Ammon's horn (tissue), 1 donor: ENCODE results near the gene GABRG3.

ENCODE experiments used
- DNase-seq: peaks from one replicate; pipeline ENCODE4 v3.0.0-alpha.2; 2016; ENCODE audit warnings: low spot score

Gene GABRG3

DNA sequence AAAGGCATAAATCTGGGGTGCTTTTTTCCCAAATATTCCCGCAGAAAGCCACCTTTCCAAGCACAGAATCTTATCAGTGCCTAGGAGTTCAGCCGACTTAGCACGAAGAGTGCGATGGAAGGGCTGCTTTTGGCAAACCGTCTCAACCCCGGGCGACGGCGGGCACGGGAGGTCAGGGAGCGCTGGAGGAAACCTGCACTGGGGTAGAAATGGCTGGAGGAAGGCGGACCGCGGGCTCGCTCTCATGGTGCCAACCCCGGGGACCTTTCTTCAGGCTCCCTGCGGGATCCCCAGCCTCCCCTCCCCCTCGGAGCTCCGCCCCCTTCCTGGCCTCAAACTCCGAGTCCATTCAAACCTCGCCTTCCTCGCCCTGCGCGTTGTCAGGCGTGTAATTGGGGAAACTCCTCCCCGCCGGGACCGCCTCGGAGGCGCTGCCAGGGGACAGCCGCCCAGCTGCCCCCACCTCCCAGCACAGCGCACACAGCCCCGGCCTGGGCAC, at the start of gene GABRG3:
Gene GABRG3, plus strand, starts transcription at position 470 of the 499 bp plus-strand sequence.
- no peak for DNase-seq

DNA sequence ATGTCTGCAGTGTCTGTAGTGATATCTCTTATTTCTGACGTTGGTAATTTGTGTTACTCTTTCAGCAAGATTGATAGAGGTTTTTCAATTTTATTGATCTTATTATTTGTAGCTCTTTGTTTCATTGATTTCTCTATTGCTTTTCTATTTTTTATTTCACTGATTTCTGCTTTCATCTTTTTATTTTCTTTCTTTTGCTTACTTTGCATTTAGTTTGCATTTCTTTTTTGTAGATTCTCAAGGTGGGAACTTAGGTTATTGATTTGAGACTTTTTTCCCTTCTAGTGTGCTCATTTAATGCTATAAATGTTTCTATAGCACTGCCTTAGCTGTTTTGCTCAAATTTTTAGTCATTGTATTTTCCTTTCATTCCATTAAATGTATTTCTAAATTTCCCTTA, 49.5 kb upstream of the GABRG3 start:
- DNase-seq: no peak

DNA sequence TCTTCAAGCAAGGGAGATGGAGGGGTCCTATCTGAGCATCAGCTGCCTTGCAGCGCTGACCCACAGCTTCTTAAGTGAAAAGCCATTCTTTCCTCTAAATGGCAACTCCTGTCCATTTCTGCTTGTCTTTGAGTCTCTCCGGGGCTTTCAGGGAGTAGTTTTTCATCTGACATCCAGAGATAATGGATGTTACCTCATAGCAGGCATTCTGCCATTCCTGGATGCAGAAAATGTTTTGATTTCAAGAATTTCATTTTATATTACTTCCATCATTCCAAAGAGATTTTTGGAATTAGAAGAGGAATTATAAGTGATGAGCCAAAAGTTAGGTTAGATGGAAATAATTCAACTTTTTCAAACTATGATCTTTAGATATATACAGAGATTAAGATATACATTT, 44.9 kb upstream of the GABRG3 start:
- no peak for DNase-seq

DNA sequence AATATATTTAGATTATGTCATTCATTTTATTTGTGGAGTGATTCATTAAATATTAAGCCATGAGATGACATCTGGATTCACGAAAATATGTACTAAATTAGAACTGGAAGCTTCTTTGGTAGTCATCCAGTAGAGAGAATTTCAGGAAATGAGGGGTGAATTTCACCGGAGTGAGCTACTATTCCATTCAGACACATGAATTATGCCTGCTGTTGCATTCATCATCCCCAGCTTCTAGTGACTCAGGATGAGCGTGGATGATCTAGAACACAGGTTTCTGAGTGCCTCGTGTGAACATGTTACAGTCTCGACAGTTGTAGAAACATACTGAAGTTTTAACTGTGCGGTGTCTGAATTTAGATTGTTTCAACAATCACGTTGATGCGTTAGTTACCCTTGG, 42.9 kb upstream of the GABRG3 start:
- DNase-seq: peak; percentile 54

DNA sequence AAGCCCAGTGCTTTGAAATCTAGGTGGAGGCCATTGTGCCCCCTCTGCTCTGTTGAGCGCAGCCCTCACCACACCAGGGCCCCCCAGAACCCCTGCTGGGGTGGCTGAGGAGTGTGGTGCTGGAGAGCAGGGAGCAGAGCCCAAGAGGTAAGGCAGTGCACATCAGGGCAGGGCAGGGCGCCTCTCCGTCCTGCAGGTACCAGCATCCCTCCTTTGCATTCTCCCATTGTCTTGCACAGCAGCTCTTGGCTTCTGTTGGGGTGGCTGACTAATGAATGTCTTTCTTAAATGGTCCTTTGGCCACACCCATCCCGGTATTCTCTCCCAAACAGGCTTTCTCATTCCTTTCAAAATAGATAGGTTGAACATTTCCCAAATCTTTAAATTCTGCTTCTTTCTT, 41.4 kb upstream of the GABRG3 start:
- no peak for DNase-seq

DNA sequence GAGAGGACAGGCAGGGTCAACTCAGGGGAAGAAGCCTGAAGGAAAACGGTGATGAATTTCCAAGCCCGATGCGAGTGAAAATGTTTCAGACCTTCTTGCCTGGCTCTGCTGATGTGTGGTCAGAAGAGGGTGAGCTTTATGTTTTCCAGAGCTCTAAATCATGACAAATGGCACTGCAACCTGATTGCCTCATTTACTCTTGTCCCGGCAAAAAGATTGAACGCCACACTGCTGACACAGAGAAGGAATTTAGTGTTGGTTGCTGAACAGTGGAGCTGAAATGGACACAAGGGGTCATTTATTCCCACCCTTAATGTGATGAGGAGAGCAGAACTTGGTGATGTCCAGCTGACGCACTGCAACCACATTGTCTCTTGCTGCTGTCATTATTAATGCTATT, 36.1 kb upstream of the GABRG3 start:
- no peak for DNase-seq

DNA sequence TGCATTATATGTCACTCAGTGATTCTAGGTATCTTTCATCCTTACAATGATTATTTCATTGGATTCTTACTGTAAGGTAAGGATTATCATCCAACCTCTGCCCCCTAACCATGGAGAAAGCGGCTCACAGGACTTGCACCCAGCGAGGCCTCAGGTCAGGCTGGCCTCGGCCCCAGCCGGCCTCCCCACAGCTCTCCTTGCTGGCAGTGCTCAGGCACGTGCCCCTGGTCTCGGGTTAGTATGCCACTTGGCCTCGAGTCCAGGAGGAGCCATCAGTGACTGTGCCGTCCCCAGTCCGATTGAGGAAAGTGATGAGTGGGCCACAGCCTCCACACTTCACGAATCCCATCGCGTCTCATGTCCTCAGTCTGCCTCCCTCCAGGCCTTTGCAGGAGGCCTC, 35.7 kb upstream of the GABRG3 start:
- DNase-seq: no peak

DNA sequence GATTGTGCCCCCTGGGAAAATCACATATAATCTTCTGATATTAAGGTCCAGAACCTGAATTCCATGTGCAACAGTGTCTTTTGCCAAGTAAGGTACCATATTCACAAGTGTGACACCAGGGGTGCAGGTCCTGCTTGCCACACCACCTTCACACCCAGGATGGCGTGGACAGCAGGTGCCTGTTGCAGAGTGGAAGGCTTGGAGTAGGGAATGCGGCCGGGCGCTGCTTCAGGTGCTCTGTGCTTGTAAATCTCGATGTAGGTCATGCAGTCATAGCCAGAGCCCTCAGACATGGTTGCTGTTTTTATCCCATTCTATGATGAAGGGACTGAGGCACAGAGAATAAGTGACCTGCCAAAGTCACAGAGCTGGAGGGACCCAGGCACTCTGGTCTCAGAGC, 34.5 kb upstream of the GABRG3 start:
- DNase-seq: no peak

DNA sequence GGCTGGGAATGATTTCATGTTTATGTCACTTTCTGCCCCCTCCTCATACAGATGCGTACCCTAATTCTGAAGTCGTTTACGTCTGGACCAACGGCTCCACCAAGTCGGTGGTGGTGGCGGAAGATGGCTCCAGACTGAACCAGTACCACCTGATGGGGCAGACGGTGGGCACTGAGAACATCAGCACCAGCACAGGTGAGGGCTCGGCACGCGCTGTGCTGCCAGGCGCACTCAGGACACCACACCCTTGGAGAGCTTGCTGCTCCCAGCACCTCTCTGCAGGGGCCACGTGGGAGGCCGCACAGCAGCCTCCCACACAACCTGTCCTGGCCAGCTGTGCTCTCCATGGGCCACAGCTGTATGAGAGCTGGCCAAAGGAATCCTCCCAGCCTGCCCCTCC, 33.8 kb upstream of the GABRG3 start:
- no peak for DNase-seq

DNA sequence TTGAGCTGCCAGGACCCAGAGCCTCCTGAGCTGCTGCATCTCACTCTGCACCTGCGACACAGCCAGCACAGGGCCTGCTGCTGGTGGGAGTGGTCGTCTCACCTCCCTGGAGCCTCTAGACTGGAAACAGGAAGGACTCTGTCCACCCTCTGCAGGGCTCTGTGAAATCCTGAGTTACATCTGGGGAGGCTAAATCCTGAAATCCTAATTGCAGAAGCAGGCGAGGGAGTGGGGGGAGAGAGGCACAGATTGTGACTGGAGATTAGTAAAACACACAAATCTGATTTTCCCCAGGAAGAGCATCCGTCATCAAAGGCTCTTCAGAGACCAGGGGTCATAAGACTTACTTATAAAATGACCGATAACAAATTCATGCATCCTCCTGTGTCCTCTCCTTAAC, 31.6 kb upstream of the GABRG3 start:
- DNase-seq: no peak

DNA sequence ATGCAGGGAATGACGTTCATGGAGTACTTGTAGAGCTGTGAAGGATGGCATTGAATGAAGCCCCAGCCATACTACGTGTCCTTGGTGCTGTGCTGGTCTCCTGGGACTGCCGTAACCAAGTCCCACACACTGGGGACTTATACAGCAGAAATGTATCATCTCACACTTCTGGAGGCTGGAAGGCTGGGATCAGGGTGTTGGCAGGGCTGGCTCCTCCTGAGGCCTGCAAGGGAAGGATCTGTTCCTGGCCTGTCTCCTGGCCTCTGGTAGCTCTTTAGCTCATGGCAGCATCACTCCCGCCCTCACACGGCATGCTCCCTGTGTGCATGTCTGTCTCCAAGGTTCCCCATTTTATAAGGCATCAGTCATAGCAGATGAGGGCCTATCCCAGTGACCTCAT, 29.5 kb upstream of the GABRG3 start:
- no peak for DNase-seq

DNA sequence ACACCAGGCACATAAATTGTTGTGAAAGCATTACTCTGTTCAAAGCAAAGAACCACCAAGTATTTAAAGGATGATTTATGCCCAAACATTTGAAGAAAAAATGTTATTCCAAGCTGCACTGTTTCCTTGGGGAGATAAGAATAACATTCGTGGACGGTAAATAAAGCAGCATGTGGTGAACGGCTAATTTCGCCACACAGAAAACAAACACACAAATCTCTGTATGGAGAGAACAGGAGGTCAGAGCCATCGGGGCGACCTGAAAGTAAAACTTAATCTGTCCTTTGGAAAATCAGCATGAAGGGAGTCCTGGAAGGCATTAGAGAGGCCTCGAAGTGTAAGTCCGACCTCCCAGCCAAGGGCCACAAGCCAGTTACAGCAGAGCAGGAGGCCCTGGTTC, 27.1 kb upstream of the GABRG3 start:
- no peak for DNase-seq

DNA sequence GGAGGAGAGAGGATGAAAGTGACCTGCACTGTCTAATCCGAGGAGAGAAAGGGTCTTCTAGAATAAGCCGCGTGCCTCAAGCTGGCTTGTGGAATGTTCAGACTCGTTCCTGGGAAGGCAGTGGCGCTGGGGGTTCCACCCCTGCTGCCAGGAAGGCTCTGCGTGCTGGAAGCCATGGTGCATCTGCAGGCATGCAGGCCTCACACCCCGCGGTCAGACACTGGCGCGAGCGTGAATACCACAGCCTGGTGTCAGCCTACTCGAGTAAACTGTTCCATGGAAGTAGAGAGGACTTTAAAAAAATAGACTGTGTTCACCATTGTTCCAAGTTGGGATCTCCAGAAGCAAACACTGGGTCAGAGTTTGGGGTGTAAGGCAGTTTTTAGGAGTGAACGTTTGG, 25.9 kb upstream of the GABRG3 start:
- no peak for DNase-seq

DNA sequence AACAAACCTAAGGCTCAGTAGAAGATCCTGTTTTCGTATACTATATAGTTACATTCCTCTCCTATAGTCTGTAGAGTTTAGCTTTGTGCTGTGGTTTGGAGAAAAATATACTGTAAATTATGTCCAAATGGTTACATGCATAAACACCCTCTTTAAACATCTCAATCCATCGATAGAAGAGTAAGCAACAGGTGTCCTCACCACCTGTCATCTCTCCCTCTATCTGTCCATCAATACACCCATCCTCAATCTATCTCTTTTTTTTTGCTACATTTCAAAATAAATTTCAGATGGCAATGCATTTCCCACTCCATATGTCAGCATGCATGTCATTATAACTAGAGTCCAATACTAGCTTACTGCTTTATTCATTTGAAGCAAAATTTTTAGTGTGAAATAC, 21.0 kb upstream of the GABRG3 start:
- no peak for DNase-seq

DNA sequence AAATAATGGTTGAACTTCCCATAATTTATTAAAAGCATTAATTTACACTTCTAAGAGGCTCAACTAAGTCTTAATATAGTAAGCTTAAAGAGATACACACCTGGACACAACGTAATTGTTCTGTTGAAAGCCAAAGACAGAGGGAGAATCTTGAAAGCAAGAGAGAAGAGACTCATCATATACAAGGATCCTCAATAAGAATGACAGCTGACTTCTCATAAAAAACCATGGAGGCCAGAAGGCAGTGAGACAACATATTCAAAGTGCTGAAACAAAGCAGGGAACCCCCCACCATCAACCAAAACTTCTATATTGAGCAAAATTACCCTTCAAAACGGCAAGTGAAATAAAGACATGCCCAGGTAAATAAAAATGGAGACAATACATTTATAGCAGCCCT, 16.6 kb upstream of the GABRG3 start:
- no peak for DNase-seq

DNA sequence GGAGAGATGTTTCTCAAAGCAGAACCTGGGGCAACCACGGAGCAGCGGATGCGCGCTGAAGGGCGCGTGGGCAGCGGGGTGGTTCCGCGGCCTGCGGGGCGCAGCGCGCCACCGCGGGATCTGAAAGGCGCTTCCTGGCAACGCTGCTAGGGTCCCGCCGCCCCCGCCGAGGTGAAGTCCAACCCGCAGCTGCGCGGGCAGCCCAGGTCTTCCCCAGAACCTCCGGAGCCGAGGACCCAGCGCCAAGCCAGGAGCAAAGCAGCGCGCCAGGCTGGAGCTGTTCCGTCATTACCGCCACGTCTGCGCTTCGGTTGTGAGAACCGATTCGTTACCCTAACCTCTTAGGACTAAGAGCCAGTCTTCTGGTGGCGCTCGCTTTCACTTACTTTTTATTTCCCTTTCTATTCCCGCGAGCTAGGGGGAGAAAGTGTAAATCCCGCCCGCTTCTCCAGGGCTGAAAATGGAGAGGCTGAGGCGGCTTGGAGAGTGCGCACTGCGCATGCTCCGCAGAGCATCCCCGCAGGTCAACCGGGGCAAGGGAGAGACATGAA, 3.2 kb upstream of the GABRG3 start:
- peak; percentile 39 for DNase-seq

DNA sequence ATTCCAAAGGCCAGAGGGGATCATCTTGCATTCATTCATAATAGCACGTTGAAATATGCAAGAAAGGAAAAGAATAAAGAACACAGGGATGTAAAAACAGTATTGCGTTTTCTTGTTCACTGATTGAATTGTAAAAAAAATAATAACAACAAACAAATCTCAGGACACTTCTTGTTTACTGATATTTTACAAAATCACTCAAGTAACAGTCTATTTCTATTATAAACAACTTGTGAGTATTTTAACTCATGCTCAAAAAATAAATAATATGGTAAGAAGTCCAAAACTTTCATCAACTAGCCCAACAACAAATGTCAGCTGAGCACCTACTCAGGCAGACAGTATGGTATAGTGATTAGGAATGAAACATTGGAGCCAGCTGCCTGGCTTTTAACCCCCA, 2.2 kb upstream of the GABRG3 start:
- DNase-seq: no peak

DNA sequence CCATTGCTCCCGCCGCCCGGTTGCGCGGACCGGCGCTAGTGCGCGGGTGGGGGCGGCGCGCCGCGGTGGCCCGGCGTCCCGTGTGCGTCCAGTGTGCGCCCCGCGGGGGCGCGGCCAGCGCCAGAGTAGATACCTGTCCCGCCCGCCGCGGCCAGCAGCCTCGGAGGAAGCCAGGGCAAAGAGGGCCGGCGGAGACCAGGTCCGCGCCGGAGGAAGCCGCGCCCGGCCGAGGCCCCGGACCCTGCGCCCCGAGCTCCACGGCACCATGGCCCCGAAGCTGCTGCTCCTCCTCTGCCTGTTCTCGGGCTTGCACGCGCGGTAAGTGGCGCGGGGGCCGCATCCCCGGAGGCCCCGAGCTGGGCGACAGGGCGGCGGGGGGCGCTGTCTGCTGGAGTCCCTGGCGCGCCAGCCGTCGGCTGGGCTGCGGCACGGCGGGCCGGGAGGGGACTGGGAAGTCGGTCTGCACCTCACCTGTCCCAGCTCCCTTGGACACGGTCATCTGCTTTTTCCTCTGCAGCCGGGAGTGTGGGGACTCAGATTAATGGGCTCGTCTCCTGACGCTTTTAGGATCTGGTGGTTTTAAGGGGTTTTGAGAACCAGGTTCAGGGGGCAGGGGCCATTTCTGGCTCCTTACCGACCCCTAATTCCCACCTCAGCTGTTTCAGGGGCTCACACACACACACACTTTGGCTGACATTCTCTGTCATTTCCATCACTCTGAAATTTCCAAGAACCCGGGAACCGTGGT, 464 bp downstream of the GABRG3 start:
- DNase-seq: peak; percentile 17

DNA sequence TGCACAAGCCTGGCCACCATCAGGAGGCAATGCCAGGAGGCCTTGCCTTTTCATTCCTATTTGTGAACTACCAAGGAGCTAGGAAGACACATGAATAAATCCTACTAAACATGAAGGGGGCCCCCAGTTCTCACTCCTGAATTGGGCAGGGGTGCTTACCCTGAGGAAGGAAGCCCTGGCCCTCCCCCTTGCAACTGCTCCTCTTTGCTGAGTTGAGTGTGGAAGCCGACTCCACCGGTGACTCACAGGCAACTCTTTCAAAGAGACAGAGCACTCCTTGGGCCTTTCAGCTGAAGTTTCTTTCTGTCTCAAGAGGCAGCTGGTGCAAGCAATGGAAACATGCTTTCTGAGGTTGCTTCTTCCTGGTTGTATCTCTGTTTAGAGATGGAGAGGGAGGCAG, 1.7 kb downstream of the GABRG3 start:
- DNase-seq: no peak

DNA sequence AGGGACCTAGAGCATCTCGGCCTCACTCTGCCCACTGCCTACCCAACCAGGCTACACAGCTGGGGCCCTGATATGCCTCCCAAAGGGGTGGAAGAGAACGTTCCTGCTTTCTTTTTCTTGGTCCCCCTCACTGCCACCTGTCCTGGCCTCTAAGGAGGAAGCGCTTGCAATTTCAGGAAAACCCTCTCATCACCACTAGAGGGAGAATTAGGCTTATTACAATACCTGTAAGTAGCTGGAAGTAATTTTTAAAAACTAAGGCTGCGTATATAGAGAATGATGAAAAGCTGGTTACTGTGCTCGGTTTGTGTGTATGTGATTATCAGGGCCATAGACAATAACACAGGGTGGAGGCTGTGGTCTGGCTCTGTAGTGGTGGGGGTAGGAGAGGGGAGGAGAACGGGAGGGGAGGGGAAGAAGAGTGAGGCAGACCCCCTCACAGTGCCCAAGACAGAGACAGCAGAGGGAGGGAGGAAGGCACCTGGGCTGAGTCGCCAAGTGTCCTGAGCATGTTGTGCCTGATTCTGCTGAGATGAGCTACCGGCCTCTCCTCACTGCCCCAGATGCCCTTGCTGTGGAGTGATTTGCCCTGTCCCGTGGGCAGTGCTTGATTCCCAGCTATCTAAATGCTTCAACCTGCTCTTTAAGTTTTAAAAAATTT, 3.3 kb downstream of the GABRG3 start:
- peak; percentile 31 for DNase-seq

DNA sequence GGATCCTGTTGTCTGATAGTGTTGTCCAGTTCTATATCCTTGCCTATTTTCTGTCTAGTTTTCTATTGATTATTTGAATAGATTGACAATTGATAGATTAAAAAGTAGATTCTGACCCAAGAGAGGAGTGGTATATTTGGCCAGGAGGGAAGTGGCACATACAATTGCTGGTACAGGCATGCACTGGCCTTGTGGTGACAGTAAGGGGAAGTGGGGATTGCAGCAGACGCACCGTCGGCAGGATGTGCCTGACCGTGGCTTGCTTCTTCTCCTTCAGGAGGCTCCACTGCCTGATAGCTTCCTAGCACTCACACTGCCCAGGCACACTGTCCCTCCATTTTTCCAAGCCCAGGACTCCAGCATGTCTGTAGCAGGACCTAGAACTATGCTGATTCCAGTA, 10.5 kb downstream of the GABRG3 start:
- DNase-seq: no peak

DNA sequence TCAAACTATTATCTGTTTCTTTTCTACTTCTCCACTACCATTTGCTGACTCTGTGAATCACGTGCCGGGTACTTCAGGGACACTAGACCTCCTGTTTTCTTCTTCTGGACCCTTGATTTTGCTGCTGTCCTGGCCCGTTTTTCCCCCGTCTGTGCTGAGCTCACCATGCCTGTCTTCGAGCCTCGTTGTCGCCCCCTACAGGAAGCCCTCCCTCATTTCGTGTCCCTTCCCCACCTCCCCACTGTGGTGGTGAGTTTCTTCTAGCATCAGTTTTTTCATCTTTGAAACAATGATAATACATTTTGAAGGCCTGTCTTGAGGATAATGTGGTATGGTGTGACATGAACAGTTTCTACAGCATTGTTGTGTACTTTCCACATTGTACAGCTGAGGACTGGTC, 12.8 kb downstream of the GABRG3 start:
- DNase-seq: no peak

DNA sequence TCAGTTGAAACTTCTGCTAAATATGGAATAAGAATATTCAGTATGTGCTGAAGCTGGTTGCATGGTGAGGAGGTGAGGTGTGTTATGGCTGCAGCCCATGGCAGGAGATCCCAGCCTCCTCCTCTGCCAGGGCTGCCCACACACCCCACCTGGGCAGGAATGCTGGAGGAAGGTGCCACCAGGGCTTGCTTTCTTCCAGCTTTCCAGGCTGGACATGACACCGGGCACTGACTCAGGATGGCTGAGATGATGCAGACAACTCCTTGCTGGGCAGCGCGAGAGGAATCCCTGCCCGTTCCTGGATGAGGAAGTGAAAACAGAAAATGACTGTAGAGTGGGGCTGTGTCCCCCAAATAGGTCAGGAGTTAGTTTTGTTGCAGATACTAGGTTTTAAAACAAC, 14.1 kb downstream of the GABRG3 start:
- DNase-seq: no peak

DNA sequence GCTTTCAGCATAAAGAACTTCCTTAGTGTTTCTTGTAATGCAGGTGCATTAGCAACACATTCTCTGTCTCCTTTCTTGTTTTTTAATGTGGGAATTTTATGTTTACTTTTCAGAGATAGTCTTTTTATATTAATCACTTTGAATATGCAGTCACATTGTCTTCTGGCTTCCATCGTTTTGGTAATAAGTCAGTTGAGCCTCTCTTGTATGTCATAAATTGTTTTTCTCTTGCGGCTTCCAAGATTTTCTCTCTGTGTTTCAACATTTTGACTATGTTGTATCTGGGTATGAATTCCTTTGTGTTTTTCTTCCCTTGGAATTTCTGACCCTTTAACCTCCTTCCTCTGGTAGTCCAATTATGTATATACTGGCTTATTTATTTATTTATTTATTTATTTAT, 25.3 kb downstream of the GABRG3 start:
- DNase-seq: no peak
